ENCODE measurements around the gene PPARA.

PPARA gene

GRCh38 chr22:46149512-46150033, 753 bp upstream of the PPARA start:
- H3K27me3 ChIP-seq (replicated peaks; ENCODE audit: control insufficient read depth, insufficient read depth, low read length) = peaks cover 6% of the 10 kb centered on the region
- H3K9ac ChIP-seq (ENCODE audit: low read length) = peak overlapping the region; percentile 87
- H3K4me1 ChIP-seq (ENCODE audit: control insufficient read depth, insufficient read depth, low read length) = peaks cover 33% of the 10 kb centered on the region
- peaks cover 5% of the 10 kb centered on the region for H3K36me3 ChIP-seq (ENCODE audit: control insufficient read depth, insufficient read depth, low read length, severe bottlenecking)
- no peaks in the 10 kb centered on the region for H3K9me3 ChIP-seq (ENCODE audit: control insufficient read depth, low read length)
- peak; percentile 34 for DNase-seq (ENCODE audit: low read depth)
- H3K4me3 ChIP-seq (ENCODE audit: low read length) = peak overlapping the region; percentile 82

- peak overlapping the region; percentile 95 for H3K9ac ChIP-seq (ENCODE audit: low read length)
- peaks cover 33% of the 10 kb centered on the region for H3K4me1 ChIP-seq (ENCODE audit: control insufficient read depth, insufficient read depth, low read length)
- peak; percentile 57 for DNase-seq (ENCODE audit: low read depth)
- peaks cover 11% of the 10 kb centered on the region for H3K36me3 ChIP-seq (ENCODE audit: control insufficient read depth, insufficient read depth, low read length, severe bottlenecking)
- no peaks in the 10 kb centered on the region for H3K9me3 ChIP-seq (ENCODE audit: control insufficient read depth, low read length)
- peak overlapping the region; percentile 84 for H3K4me3 ChIP-seq (ENCODE audit: low read length)
- H3K27me3 ChIP-seq (replicated peaks; ENCODE audit: control insufficient read depth, insufficient read depth, low read length) = peaks cover 6% of the 10 kb centered on the region
Observed at GRCh38 chr22:46150655-46151477, 540 bp downstream of the PPARA start.

GRCh38 chr22:46153930-46154329, 3.6 kb downstream of the PPARA start:
- Histone ChIP-seq H3K9me3 (ENCODE audit: control insufficient read depth, low read length) (no peaks in the 10 kb centered on the region), H3K9ac (ENCODE audit: low read length) (no peak overlapping the region), H3K27me3 (replicated peaks; ENCODE audit: control insufficient read depth, insufficient read depth, low read length) (no peaks in the 10 kb centered on the region)

GRCh38 chr22:46156031-46156430, 5.7 kb downstream of the PPARA start:
- H3K9ac ChIP-seq (ENCODE audit: low read length) = no peak overlapping the region
- H3K36me3 ChIP-seq (ENCODE audit: control insufficient read depth, insufficient read depth, low read length, severe bottlenecking) = peaks cover 46% of the 10 kb centered on the region
- no peaks in the 10 kb centered on the region for H3K27me3 ChIP-seq (replicated peaks; ENCODE audit: control insufficient read depth, insufficient read depth, low read length)
- peaks cover 12% of the 10 kb centered on the region for H3K4me1 ChIP-seq (ENCODE audit: control insufficient read depth, insufficient read depth, low read length)
- no peak for DNase-seq (ENCODE audit: low read depth)
- no peaks in the 10 kb centered on the region for H3K9me3 ChIP-seq (ENCODE audit: control insufficient read depth, low read length)
- no peak overlapping the region for H3K4me3 ChIP-seq (ENCODE audit: low read length)

More at GRCh38 chr22:46153930-46154329, 3.6 kb downstream of the PPARA start:
- no peak for DNase-seq (ENCODE audit: low read depth)
- H3K4me1 ChIP-seq (ENCODE audit: control insufficient read depth, insufficient read depth, low read length) = peaks cover 17% of the 10 kb centered on the region
- H3K36me3 ChIP-seq (ENCODE audit: control insufficient read depth, insufficient read depth, low read length, severe bottlenecking) = peaks cover 28% of the 10 kb centered on the region
- H3K4me3 ChIP-seq (ENCODE audit: low read length) = no peak overlapping the region

- H3K4me1 ChIP-seq (ENCODE audit: control insufficient read depth, insufficient read depth, low read length) = no peaks in the 10 kb centered on the region
- peaks cover 66% of the 10 kb centered on the region for H3K36me3 ChIP-seq (ENCODE audit: control insufficient read depth, insufficient read depth, low read length, severe bottlenecking)
- no peak for DNase-seq (ENCODE audit: low read depth)
- H3K9me3 ChIP-seq (ENCODE audit: control insufficient read depth, low read length) = no peaks in the 10 kb centered on the region
- no peaks in the 10 kb centered on the region for H3K27me3 ChIP-seq (replicated peaks; ENCODE audit: control insufficient read depth, insufficient read depth, low read length)
- no peak overlapping the region for H3K9ac ChIP-seq (ENCODE audit: low read length)
- H3K4me3 ChIP-seq (ENCODE audit: low read length) = no peak overlapping the region
Observed at GRCh38 chr22:46158283-46158682, 8.0 kb downstream of the PPARA start.

- no peak for DNase-seq (ENCODE audit: low read depth)
- H3K36me3 ChIP-seq (ENCODE audit: control insufficient read depth, insufficient read depth, low read length, severe bottlenecking) = peaks cover 61% of the 10 kb centered on the region
- H3K9ac ChIP-seq (ENCODE audit: low read length) = no peak overlapping the region
- H3K9me3 ChIP-seq (ENCODE audit: control insufficient read depth, low read length) = no peaks in the 10 kb centered on the region
- H3K4me1 ChIP-seq (ENCODE audit: control insufficient read depth, insufficient read depth, low read length) = no peaks in the 10 kb centered on the region
- no peak overlapping the region for H3K4me3 ChIP-seq (ENCODE audit: low read length)
- no peaks in the 10 kb centered on the region for H3K27me3 ChIP-seq (replicated peaks; ENCODE audit: control insufficient read depth, insufficient read depth, low read length)
Observed at GRCh38 chr22:46159212-46159611, 8.9 kb downstream of the PPARA start.

GRCh38 chr22:46159777-46160176, 9.5 kb downstream of the PPARA start:
- H3K9ac ChIP-seq (ENCODE audit: low read length) = no peak overlapping the region
- no peak for DNase-seq (ENCODE audit: low read depth)
- no peaks in the 10 kb centered on the region for H3K27me3 ChIP-seq (replicated peaks; ENCODE audit: control insufficient read depth, insufficient read depth, low read length)
- H3K4me1 ChIP-seq (ENCODE audit: control insufficient read depth, insufficient read depth, low read length) = no peaks in the 10 kb centered on the region
- H3K36me3 ChIP-seq (ENCODE audit: control insufficient read depth, insufficient read depth, low read length, severe bottlenecking) = peaks cover 67% of the 10 kb centered on the region
- H3K4me3 ChIP-seq (ENCODE audit: low read length) = no peak overlapping the region
- H3K9me3 ChIP-seq (ENCODE audit: control insufficient read depth, low read length) = no peaks in the 10 kb centered on the region

- peaks cover 53% of the 10 kb centered on the region for H3K36me3 ChIP-seq (ENCODE audit: control insufficient read depth, insufficient read depth, low read length, severe bottlenecking)
- no peak overlapping the region for H3K4me3 ChIP-seq (ENCODE audit: low read length)
- DNase-seq (ENCODE audit: low read depth) = no peak
- H3K4me1 ChIP-seq (ENCODE audit: control insufficient read depth, insufficient read depth, low read length) = no peaks in the 10 kb centered on the region
- H3K9me3 ChIP-seq (ENCODE audit: control insufficient read depth, low read length) = no peaks in the 10 kb centered on the region
- H3K27me3 ChIP-seq (replicated peaks; ENCODE audit: control insufficient read depth, insufficient read depth, low read length) = no peaks in the 10 kb centered on the region
- no peak overlapping the region for H3K9ac ChIP-seq (ENCODE audit: low read length)
Observed at GRCh38 chr22:46162285-46162684, 12.0 kb downstream of the PPARA start.

- Histone ChIP-seq H3K4me1 (ENCODE audit: control insufficient read depth, insufficient read depth, low read length) (no peaks in the 10 kb centered on the region), H3K27me3 (replicated peaks; ENCODE audit: control insufficient read depth, insufficient read depth, low read length) (no peaks in the 10 kb centered on the region), H3K36me3 (ENCODE audit: control insufficient read depth, insufficient read depth, low read length, severe bottlenecking) (peaks cover 48% of the 10 kb centered on the region), H3K4me3 (ENCODE audit: low read length) (no peak overlapping the region), H3K9me3 (ENCODE audit: control insufficient read depth, low read length) (no peaks in the 10 kb centered on the region), H3K9ac (ENCODE audit: low read length) (no peak overlapping the region)
- no peak for DNase-seq (ENCODE audit: low read depth)
Observed at GRCh38 chr22:46162771-46163556, 12.6 kb downstream of the PPARA start.

- H3K27me3 ChIP-seq (replicated peaks; ENCODE audit: control insufficient read depth, insufficient read depth, low read length) = no peaks in the 10 kb centered on the region
- no peak overlapping the region for H3K9ac ChIP-seq (ENCODE audit: low read length)
- no peaks in the 10 kb centered on the region for H3K9me3 ChIP-seq (ENCODE audit: control insufficient read depth, low read length)
- DNase-seq (ENCODE audit: low read depth) = no peak
- no peaks in the 10 kb centered on the region for H3K4me1 ChIP-seq (ENCODE audit: control insufficient read depth, insufficient read depth, low read length)
- H3K4me3 ChIP-seq (ENCODE audit: low read length) = no peak overlapping the region
- peaks cover 48% of the 10 kb centered on the region for H3K36me3 ChIP-seq (ENCODE audit: control insufficient read depth, insufficient read depth, low read length, severe bottlenecking)
Observed at GRCh38 chr22:46163557-46163888, 13.2 kb downstream of the PPARA start.

GRCh38 chr22:46165977-46166376, 15.7 kb downstream of the PPARA start:
- H3K4me1 ChIP-seq (ENCODE audit: control insufficient read depth, insufficient read depth, low read length) = peaks cover 4% of the 10 kb centered on the region
- H3K27me3 ChIP-seq (replicated peaks; ENCODE audit: control insufficient read depth, insufficient read depth, low read length) = no peaks in the 10 kb centered on the region
- no peak overlapping the region for H3K9ac ChIP-seq (ENCODE audit: low read length)
- H3K4me3 ChIP-seq (ENCODE audit: low read length) = no peak overlapping the region
- peaks cover 31% of the 10 kb centered on the region for H3K36me3 ChIP-seq (ENCODE audit: control insufficient read depth, insufficient read depth, low read length, severe bottlenecking)
- H3K9me3 ChIP-seq (ENCODE audit: control insufficient read depth, low read length) = no peaks in the 10 kb centered on the region
- no peak for DNase-seq (ENCODE audit: low read depth)
